ENCODE measurements around the gene ARHGEF17.

The ARHGEF17 gene

GRCh38 chr11:73313652-73314051, 5.6 kb downstream of the ARHGEF17 start:
- no peak for DNase-seq

DNA sequence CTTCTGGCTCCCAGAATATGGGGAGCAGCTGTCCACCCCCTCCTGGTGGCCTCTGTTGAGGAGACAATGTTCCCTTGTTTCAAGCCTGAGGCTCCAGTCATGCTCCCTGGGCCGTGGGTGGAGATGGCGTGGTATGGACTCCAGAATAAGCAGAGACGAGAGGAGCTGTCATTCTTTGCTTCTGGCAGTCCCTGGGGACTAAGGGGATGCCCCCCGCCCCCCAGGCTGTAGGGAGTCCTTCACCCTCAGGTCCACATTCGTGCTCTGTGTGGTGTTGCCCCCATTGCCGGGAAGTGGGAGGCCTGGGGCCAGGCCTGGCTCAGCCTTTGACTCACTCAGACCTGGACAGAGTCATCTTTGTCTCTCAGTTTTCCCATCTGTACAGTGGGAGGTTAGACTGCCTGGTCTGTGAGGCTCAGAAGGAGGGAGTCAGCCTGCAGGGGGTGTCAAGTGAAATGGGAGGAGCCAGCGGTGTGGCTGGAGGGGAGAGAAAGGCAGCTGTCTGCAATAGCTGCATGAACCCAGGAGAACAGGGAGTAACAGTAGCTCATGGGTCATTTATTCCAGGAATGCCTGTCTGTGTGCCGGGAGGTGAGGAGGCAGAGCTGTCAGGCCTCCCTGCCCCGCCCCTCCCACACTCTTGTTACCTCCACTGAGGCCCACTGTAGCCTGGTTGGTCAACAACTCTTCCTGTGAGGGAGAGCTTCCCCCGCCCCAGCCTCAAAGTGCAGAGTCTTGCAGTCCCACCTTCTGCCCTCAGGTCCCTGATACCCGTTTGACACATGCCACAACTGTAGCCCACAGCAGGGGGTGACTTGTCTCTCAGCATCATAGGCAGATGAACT, 6.3 kb downstream of the ARHGEF17 start:
- peak in 38 of 51 donors; percentile 24 to 83 (median 59) for DNase-seq

DNA sequence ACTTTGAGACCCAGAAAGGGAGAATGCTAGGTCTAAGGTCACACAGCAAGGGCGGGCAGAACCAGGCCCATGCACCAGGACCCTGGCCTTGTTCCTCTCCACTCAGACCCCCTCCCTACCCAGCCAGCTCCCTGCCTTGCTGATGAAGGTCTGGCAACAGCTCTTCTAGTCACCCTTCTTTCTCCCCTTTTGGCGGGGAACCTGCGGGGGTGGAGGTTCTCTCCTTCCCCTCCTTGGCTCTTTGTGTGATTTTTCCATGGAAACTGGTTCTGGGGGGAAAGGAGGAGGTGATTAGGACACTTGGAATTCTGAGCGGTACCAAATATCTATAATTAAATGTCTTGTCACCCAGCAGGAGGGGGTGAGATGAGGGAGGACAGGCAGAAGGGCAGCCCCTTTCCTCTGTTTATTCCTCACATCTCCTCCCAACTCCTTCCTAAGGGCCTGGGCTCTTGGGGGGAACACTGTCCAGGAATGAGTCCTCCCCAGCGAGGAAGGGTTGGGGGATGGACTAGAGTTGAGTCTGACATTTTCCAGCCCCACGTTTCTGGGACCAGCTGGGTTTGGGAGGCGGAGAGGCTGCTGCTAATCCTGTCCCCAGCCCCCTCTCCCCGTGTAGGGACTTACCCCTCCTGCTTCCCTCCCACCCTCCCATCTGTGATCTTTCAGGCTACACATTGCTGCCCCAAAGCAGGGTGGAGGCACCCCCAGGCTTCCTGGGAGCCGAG, 7.4 kb downstream of the ARHGEF17 start:
- peak in 4 of 51 donors; percentile 19 to 44 (median 29) for DNase-seq

DNA sequence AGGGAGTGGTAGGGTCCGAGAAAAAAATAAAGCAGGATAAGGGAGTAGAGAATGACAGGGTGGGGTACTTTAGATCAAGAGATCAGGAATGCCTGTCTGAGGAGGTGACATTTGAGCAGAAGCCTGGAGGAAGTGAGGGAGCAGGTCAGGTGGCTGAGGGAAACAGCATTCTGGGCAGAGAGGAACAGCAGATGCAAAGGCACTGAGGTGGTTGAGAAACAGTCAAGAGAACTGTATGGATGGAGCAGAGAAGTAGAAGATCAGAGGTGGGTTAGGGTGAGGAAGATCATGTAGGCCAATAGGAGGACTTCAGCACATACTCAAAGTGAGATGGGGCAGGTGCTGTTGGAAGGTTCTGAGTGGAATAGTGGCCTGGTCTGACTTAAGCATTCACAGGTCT, 8.3 kb downstream of the ARHGEF17 start:
- no peak for DNase-seq

DNA sequence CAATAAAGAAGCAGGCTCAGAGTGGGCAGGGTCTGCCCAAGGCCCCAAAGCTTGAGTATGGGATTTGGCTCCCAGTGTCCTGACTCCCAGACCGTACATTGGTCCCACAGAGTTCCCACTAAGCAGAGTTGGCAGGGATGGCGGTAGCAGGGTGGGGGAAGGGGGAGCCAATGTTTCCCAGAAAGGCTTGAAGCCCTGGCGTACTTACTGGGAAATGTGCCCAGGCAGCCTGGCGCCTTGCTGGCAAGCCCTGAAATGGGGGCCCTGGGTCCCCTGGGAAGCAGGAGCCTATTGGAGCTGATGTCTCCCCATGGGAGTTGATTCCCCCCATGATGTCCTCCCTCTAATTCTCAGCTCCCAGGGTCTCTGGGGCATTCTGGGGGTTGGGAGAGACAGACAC, 9.3 kb downstream of the ARHGEF17 start:
- DNase-seq = peak in 43 of 51 donors; percentile 22 to 88 (median 70)

DNA sequence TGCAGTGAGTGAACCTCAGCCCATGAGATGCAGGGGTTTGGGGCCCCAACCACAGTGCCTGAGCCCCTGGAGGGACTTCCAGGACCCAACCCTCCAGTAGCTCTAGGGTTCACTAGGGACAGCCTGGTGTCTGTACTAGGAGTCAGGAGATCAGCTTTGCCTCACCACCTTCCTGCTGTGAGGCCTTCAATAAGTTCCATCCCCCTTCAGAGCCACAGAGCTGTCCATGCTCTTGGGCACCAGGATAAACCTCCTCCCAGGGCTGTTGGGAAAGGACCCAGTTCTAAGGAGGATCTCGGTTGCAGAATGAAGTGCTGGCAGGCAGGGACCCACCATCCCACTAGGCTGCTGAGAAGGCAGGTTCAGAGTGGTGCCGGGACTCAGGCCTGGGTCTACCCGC, 9.7 kb downstream of the ARHGEF17 start:
- DNase-seq = peak in 1 of 51 donors; percentile 65

GRCh38 chr11:73318501-73319011, 10.5 kb downstream of the ARHGEF17 start:
- no peak for DNase-seq

DNA sequence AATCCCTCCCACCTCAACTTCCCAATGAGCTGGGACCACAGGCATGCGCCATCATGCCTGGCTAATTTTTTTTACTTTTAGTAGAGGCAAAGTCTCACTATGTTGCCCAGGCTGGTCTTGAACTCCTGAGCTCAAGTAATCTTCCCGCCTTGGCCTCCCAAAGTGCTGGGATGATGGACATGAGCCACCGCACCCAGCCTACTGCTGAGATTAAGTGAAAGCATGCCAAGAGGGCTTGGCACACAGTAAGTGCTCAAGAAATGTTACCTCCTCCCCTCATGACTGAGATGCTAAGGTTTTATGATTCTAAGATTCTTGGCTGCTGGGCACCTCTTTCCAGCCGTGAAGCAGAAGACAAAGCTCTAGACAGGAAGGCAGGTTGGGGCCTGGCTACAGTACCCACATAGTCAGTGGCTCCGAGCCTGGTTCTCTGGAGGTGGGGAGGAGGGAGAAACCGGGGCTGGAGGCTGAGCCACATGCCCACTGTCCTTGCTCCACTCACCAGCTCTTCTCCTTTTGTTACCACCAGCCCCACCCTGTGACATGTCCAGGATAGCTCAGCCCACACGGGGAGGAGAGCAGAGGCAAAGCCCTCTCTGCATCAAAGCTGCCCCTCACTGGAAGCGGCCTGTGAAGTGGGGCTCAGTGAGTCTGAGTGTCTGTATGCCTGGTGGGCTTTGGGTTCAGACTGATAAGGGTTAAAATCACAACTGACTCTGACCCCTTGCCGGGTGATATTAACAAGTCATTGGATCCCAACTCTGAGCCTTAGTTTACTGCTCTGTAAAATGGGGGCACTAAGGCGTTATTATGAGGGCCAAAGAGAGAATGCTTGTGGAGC, 12.9 kb downstream of the ARHGEF17 start:
- no peak for DNase-seq

- peak in 3 of 51 donors; percentile 24 to 42 (median 34) for DNase-seq
Observed at GRCh38 chr11:73321604-73322381, 13.7 kb downstream of the ARHGEF17 start.

DNA sequence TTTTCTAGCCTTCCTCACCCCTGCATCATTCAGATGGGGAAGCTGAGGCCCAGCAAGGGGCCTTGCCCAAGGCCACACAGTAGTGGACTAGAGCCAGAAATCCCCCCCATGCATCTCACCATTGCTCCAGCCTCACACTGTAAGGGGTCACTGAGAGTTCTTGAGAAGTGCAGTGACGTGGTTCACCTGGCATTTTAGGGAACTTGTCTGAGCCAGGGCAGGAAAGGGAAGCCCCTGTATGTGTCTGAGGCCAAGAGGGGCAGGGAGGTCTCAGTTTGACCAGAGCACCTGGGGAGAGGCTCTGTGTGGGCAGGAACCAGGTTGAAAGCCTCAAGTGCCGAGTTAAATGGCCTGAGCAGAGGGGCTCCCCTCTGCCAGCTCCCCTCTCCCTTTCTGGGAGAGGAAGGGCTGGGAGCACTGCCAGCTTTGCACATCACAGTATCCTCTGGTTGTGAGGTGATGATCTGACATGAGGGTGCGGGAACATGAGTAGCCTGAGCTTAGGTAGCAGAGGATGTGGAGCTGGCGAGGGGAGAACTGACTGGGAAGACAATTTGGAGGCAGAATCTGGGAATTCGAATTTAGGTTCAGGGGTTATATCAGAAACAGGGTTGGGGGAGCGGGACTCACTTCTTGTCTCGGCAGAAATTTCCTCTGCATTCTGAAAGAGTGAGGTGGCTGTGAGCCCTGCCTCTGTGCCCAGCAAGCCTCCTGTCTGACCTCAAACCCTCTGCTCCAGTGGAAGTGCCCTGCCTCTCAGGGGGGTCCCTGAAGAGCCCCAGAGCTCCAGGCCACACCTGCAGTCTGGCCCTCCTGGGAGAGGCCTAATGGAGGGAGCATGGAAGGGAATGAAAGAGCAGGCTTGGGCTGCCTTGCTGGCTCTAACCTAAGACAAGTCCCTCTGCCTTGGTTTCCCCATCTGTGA, 14.6 kb downstream of the ARHGEF17 start:
- DNase-seq = no peak

DNA sequence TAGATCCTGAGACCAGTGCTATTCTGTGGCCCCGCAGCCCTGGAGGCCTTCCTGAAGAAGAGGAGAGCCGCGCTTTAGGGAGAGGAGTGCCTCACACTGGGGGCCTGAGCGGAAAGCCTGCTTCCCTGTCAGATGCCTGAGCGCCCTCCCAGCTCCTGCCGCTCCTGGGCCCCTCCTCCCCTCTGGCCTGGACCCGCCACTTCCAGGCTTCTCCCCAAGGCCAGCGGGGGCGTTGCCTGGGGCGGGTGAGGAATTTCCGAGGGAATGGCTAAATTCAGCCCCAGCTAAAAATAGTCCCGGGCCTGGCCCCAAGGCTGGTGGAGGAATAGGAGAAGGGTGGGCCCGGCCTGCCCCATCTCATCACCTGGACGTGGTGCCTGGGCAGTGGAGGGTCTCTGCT, 15.4 kb downstream of the ARHGEF17 start:
- DNase-seq = peak in 17 of 51 donors; percentile 24 to 68 (median 42)

DNA sequence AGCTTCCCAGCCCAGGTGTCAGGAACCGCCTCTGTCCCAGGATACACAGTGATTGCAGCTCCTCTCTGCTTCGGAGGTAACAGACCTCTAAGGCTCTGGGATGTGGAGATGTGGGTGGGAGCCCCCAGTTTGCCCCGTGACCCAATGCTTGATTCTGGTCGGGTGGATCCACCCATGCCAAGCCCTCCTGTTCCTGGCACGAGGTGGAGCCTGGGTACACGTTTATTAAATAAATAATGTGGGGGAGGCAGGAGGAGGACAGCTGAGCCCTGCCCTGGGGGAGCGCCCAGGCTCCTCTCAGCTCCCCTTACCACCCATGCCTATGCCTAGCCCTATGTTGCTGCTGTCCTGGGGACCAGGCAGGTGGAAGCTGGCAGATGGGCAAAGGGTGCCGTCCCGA, 16.0 kb downstream of the ARHGEF17 start:
- no peak for DNase-seq

- no peak for DNase-seq
Observed at GRCh38 chr11:73324665-73325035, 16.6 kb downstream of the ARHGEF17 start.

DNA sequence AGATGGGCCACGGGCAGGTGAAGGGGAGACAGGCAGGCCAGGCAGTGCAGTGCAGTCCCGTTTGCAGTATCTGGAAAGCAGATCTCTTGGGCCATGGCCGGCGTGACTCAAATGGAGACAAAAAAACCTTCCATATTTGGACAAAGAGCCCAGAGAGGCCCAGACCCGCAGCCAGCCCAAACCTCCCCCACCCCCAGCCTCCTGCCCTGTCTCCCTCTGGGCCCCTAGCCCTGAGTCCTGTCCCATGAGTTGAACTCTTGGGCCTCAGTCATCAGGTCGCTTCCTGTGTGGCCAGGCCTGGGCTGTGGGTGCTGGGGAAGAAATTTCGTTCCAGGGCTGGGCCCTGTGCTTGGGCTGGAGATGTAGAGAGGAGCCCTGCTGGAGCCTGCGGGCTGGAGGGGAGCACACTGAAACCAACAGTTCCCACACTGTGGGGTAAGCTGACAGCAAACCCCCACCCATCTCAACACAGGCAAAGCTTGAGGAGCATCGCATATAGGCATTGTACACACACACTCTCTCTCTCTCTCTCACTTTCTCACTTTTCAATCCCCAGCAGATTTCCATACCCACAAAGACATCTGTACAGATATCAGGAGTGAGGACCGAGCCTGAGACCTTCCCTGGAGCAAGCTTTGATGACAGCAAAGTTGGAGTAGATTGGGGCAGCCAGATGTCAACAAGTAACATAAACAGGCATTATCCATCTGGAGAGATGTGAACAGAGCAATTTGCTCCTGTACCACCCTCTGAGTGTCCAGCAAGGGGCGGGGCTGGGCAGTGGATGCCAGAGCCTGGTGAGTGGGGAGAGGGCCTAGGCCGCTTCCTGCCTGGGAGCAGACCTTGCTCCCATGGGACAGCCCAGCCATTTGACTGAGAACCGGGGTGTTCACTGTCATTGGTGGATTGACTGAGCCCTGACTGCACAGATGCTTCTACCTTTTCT, 17.2 kb downstream of the ARHGEF17 start:
- DNase-seq = peak in 1 of 51 donors; percentile 38

DNA sequence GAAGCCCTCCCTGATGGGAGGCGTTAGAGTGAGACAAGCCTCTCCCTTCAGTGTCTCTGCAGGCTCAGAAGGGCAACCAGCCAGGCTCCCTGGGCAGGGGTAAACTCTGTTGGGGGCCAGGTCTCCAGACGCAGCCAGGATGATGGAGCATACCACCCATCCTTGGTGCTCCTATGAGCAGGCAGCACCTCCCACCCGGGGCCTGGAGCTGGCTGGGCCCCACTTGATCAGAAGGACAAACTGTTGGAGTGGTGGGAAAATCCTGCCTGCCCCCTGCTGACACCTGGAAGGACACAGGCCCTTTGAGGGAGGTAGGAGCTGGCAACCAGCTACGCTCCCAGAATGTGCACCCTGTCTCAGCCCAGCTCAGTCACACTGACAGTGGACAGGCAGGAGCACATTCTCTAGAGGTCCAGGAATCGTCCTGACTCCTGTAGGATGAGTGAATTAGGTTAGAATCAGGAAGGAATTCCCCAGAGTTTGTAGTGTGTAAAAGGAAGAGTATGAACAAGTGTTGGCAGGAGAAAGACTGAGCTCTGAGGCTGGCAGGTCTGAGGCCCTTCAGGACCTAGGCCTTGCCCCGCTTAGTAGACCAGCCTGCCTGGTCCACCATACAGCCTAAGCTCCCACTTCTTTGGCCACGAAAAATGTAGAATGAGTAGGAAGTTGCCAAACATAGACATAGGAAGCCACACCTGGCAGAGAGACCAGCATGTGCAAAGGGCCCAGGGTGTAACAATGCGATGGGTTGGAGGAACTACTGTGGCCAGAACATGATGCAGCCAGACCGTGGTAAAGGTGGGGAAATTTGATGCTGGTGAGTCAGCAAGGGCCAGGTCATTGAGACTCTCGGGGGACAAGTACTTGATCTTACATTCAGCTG, 19.1 kb downstream of the ARHGEF17 start:
- no peak for DNase-seq

DNA sequence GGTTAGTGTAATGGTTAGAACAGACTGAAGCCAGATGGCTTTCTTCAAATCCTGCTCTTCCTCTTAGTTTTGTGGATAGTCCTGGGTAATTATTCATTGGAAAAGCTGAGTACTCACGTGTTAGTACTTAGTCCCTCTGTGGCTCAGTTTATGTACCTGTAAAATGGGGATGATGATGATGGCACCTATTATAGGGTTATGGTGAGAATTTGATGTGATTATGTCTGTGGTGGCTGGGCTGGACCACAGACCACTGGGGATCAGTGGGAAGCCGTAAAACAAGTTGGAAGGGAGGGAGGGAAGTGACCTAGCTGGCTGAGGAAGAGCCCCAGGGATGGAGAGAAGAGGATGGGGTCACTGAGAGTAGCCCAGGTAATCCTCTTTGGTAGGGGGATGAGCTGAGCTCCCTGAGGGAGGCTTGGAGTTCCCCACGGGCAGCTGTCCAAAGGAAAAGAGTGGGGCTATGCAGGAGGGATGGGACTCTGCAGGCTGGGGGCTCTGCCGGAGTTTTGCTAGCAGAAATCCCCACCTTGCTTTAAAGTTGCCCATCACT, 19.8 kb downstream of the ARHGEF17 start:
- no peak for DNase-seq

DNA sequence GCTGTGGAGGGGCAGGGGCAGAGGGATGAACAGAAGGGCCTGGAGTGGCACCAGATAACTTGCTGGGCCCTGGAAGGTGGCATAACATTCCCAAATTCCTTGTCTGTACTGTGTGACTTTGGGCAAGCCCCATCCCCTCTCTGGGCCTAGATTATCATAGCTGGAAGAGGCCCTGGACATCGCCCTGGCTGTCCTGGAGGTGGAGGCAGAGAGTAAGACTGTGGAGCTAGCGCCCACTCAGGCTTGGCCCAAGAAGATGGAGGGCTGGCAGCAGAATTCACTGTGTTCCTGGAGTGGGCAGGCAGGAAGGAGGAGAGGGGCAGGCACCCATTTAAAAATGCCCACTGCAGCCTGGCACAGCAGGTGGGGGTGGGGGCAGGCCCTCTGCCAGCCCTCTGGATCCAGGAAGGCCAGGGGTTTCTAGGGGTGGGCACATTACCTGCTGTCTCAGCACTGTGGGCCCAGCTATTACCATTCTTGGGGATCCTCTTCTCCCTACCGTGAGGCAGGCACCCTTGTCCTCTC, 22.6 kb downstream of the ARHGEF17 start:
- no peak for DNase-seq

Data from hypothalamus (tissue), 51 donors.